ENCODE results near the gene CDH23.

GRCh38 chr10:71471957-71472365 lies 75.2 kb downstream of the CDH23 start:
- TF ChIP-seq, protein P1, sequence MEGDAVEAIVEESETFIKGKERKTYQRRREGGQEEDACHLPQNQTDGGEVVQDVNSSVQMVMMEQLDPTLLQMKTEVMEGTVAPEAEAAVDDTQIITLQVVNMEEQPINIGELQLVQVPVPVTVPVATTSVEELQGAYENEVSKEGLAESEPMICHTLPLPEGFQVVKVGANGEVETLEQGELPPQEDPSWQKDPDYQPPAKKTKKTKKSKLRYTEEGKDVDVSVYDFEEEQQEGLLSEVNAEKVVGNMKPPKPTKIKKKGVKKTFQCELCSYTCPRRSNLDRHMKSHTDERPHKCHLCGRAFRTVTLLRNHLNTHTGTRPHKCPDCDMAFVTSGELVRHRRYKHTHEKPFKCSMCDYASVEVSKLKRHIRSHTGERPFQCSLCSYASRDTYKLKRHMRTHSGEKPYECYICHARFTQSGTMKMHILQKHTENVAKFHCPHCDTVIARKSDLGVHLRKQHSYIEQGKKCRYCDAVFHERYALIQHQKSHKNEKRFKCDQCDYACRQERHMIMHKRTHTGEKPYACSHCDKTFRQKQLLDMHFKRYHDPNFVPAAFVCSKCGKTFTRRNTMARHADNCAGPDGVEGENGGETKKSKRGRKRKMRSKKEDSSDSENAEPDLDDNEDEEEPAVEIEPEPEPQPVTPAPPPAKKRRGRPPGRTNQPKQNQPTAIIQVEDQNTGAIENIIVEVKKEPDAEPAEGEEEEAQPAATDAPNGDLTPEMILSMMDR (IDR thresholded peaks at IDR 0.05; ENCODE audit: low read depth, low read length, poor library complexity, severe bottlenecking) = no peak
- no peak for TF ChIP-seq EZH2phosphoT487 (IDR thresholded peaks at IDR 0.05; ENCODE audit: borderline replicate concordance, low read length)
